Kasumi-1 (cell line): Measurements from ENCODE around the gene ZFYVE9.
"Not testable (repeated sequence)": the region's sequence is repeated elsewhere in the genome, so short reads cannot be mapped to it uniquely, and the experiment has no call there.

Source experiments
- DNase-seq, 2 experiments: peaks; one replicate each; lab custom pipeline; 2025; lab: John Stamatoyannopoulos, UW

ZFYVE9 gene

GRCh38 chr1:52190500-52191252, 48.8 kb downstream of the ZFYVE9 start:
- peak; percentile 29 to 38 for DNase-seq

- DNase-seq, result no peak
Observed at GRCh38 chr1:52191395-52191965, 49.6 kb downstream of the ZFYVE9 start.

GRCh38 chr1:52192024-52192423, 50.1 kb downstream of the ZFYVE9 start:
- DNase-seq, result no peak

DNA sequence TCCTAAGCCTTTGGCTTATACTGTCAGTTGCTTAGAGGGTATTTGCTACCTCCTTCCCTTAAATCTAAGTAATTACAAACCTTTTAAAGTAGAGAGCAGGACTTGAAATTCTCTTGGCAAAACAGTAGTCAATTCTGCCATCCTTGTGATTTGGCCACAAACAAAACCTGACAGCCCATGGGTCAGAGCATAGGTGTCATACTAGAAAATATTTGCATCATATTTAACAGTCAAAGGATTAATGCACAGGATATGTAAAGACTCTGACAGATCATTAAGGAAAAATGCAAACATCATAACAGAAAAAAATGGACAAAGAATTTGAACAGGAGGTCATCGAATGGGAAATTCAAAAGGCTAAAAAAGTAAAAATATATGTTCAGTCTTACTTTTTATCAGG, 50.5 kb downstream of the ZFYVE9 start:
- no peak for DNase-seq

- DNase-seq, result no peak
Observed at GRCh38 chr1:52193985-52194384, 52.1 kb downstream of the ZFYVE9 start.

GRCh38 chr1:52195161-52195560, 53.3 kb downstream of the ZFYVE9 start:
- no peak for DNase-seq

DNA sequence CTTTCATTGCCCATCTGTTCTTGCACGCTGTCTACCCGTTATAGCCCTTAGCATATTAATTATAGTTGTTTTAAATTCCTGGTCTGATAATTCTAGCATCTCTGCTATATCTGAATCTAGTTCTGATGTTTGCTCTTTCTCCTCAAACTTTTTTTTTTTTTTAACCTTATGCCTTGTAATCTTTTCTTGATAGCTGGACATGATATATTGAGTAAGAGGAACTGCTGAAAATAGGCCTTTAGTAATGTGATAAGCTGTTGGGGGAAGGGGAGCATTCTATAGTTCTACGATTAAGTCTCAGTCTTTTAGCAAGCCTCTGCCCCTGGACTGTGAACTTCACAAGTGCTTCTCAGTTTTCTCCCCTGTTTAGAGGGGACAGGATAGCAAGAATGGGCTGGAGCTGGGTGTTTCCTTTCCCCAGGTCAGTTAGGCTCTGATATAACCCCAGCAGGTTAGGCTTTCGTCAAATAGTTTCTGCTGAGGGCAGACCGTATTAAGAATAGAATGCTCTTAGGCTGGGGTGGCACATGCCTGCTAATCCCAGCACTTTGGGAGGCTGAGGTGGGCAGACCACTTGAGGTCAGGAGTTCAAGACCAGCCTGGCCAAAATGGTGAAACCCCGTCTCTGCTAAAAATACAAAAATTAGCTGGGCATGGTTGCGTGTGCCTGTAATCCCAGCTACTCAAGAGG, 62.2 kb downstream of the ZFYVE9 start:
- peak; percentile 34 to 40 for DNase-seq

- no peak for DNase-seq
Observed at GRCh38 chr1:52204696-52205095, 62.8 kb downstream of the ZFYVE9 start.

DNA sequence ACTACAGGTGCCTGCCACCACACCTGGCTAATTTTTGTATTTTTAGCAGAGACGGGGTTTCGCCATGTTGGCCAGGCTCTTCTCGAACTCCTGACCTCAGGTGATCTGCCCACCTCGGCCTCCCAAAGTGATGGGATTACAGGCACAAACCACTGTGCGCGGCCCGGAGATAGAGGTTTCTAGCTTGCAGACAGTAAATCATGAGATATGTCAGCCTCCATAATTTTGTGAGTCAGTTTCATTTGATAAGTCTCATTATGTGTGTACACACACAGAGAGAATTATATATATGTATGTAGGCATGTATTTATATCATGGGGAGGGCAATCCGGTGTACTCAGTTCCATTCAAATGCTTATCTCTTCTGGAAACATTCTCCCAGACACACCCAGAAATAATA, 64.8 kb downstream of the ZFYVE9 start:
- not testable (repeated sequence) for DNase-seq

DNA sequence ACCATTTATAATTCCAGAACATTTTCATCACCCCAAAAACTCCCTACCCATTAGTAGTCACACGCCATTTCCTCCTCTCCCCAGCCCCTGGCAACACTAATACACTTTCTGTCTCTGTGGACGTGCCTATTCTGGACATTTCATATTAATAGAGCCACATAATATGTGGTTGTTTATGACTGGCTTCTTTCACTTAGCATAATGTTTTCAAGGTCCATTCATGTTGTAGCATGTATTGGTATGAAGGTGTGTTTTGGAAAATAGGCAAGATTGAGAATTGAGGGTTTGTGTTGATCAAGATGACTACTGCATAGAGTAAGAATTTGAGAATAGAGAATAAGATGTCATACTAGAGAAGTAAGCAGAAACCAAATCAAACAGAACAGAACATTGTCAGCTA, 67.5 kb downstream of the ZFYVE9 start:
- DNase-seq, result no peak

GRCh38 chr1:52210044-52210443, 68.2 kb downstream of the ZFYVE9 start:
- no peak for DNase-seq

DNA sequence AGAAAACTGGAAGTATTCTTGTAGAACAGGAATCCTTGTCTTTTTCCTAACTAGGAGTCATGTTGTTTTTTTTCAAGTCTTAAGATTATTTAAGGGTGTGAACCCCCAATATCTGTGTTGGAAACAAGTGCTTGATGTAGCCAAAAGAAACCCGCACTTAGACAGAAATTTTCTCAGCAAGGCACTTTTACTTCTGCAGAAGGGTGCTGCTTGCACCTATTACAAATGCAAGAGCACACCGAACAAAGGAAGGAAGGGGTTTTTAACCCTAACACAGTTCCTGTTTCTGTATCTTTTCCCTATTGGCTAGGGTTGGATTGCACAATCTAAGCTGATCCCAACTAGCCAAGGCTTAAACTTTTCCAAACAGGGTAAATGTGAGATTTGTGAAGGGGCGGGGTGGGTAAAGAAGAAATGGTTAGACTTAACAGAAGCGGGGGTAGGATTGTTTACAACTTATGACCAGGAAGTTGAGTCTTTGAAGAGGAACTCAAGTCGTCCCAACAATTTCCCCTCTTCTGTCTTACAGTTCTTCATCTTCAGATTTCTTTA, 75.1 kb downstream of the ZFYVE9 start:
- peak; percentile 93 to 94 for DNase-seq

DNA sequence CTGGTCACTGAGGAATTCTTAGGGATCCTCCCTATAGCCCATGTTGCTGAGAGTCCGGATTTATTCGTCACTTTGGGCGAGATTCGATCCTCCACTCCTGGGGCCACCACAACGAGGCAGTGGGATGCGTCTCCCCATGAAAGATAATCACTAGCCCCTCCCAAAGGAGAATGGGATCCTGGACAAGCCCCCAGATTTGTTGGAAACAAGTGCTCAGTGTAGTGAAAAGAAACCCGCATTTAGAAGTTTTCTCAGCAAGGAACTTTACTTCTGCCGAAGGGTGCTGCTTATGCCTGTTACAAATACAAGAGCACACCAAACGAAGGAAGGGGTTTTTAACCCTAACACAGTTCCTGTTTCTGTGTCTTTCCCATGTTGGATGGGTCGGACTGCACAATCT, 83.3 kb downstream of the ZFYVE9 start:
- DNase-seq, result no peak

DNA sequence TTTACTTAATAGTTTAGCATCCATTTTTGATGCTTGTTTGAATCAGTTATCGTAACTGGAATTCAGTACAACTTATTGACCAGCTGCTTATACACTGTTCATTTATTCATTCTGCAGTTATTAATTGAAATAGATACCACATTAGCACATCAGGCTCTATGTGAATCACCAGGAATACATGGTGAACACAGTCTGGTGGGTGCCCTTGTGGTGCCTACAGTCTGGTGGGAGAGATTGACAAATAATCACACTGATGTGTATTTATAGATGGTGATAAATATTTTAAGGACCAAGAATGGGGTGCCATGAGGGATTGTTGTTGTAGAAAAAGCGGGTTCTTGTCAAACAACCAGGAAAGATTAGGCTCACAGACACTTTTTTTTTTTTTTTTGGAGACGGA, 87.6 kb downstream of the ZFYVE9 start:
- DNase-seq, result no peak

DNA sequence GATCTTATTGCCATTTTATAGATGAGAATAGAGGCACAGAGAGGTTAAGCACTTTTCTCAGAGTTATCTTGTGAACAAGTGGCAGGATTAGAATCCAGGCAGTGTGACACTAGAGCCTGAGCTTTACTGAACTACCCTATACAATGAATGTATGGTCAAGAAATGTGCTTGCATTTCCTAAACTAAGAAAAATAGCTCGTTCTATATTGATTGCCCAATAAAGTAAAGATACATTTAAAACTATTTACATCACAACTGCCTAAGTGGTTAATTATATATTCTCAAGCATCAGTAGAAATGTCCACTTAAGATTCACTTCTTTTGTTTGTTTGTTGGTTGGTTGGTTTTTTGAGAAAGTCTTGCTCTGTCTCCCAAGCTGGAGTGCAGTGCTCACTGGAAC, 91.6 kb downstream of the ZFYVE9 start:
- no peak for DNase-seq

GRCh38 chr1:52234014-52234413, 92.1 kb downstream of the ZFYVE9 start:
- DNase-seq, result no peak

DNA sequence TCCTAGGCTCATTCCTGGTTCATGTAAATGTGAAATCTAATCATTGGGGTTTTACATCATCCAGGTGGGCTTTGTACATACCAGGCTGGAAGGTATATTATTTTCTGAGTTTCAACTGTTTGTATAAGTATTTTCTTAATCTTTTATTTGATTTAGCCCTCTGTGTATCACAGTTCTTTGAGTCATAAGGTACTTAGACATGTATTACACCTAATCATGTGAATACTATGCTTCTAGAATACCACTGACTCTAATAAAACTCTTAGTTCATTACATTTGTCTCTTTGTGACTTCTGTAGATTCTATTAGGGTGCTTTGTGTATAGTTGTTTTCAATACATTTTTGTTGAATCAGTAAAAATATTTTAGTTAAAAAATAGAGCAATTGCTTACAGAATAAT, 92.8 kb downstream of the ZFYVE9 start:
- DNase-seq, result no peak

- DNase-seq, result no peak
Observed at GRCh38 chr1:52235646-52236045, 93.8 kb downstream of the ZFYVE9 start.

- peak; percentile 16 to 25 for DNase-seq
Observed at GRCh38 chr1:52237430-52237829, 95.5 kb downstream of the ZFYVE9 start.

GRCh38 chr1:52238474-52238873, 96.6 kb downstream of the ZFYVE9 start:
- DNase-seq, result no peak

DNA sequence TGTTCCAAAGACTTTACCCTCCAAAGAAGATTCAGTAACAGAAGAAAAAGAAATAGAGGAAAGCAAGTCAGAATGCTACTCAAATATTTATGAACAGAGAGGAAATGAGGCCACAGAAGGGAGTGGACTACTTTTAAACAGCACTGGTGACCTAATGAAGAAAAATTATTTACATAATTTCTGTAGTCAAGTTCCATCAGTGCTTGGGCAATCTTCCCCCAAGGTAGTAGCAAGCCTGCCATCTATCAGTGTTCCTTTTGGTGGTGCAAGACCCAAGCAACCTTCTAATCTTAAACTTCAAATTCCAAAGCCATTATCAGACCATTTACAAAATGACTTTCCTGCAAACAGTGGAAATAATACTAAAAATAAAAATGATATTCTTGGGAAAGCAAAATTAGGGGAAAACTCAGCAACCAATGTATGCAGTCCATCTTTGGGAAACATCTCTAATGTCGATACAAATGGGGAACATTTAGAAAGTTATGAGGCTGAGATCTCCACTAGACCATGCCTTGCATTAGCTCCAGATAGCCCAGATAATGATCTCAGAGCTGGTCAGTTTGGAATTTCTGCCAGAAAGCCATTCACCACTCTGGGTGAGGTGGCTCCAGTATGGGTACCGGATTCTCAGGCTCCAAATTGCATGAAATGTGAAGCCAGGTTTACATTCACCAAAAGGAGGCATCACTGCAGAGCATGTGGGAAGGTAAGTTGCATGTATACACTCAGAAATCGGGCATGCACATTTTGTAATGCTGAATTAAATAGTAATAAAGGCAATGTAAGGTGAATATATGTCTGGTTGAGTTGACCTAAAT, 97.2 kb downstream of the ZFYVE9 start:
- DNase-seq, result no peak

DNA sequence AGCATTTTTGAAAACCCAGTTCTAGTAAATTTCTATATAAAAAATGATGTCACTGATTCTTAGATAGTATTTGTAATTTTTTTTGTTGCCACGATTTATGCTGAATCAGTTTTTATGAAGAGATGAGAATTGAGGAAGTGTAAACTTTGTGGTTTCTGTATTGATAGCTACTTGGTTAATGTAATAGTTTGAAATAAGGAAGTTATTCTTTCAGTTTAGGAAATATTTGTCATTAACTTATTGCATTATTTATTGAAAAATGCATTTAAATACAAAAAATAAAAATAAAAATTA, 97.8 kb downstream of the ZFYVE9 start:
- DNase-seq, result peak; percentile 77 to 89
